SK-N-SH (cell line): ENCODE results near the gene RNF215. TPM values are rescaled to one million over a fixed set of nuclear protein-coding genes. Genes with fewer than 3 reads are reported as not detected.

Experiments
- CTCF ChIA-PET: fragments of 300-600, 350-600 bp; formaldehyde crosslinking; extraction: SDS; loops from one replicate; lab custom pipeline; 2021; lab: Yijun Ruan, JAX
- POLR2A ChIA-PET: fragments of 350-600 bp; sonication (Branson Sonifier 250); formaldehyde crosslinking; extraction: SDS; loops from one replicate; lab custom pipeline; 2020; ENCODE audit warnings: antibody characterized with exemption, inconsistent platforms; lab: Yijun Ruan, JAX
- DNase-seq: peaks from one replicate; pipeline ENCODE4 v3.0.0; 2012
- H2AFZ ChIP-seq: fragments of 200-600 bp; sonication (generic); 2 replicates; pipeline ENCODE4 v1.8.1; 2016; ENCODE audit warnings: antibody characterized with exemption, mild to moderate bottlenecking, low read depth
- H3F3A ChIP-seq: fragments of 200-600 bp; sonication (generic); replicated peaks from 2 replicates; pipeline ENCODE3; 2016; ENCODE audit warnings: antibody characterized with exemption, mild to moderate bottlenecking; ENCODE audit not compliant: insufficient read depth
- H3K27ac ChIP-seq, 2 experiments: fragments of 200-500 bp in 1 of 2; fragments of 200-600 bp in 1 of 2; sonication (Bioruptor generic) in 1 of 2; sonication (generic), shearing (Covaris generic) in 1 of 2; 2 replicates each; pipeline versions ENCODE4 v1.5.1 to v1.6.1; 2014 to 2016; ENCODE audit warnings: low read depth in 2 of 2, inconsistent platforms in 1 of 2, low read length in 1 of 2, mild to moderate bottlenecking in 1 of 2, mixed read lengths in 1 of 2
- H3K27me3 ChIP-seq: fragments of 200-600 bp; sonication (generic), shearing (Covaris generic); 2 replicates; pipeline ENCODE4 v1.6.1; 2016; ENCODE audit warnings: mixed run types; ENCODE audit not compliant: insufficient read depth
- H3K36me3 ChIP-seq, 2 experiments: fragments of 200-500 bp in 1 of 2; fragments of 200-600 bp in 1 of 2; sonication (Bioruptor generic) in 1 of 2; sonication (generic) in 1 of 2; replicated peaks in 1 of 2; 2 replicates each; pipeline versions ENCODE3 to v1.5.1; 2014 to 2016; ENCODE audit warnings: low read length in 1 of 2, mild to moderate bottlenecking in 1 of 2; ENCODE audit not compliant: insufficient read depth in 2 of 2, control insufficient read depth in 1 of 2
- H3K4me1 ChIP-seq, 2 experiments: fragments of 200-500 bp in 1 of 2; fragments of 200-600 bp in 1 of 2; sonication (Bioruptor generic) in 1 of 2; sonication (generic), shearing (Covaris generic) in 1 of 2; 2 replicates each; pipeline versions ENCODE4 v1.5.1 to v1.6.1; 2014 to 2016; ENCODE audit warnings: low read depth in 1 of 2, low read length in 1 of 2, mixed run types in 1 of 2; ENCODE audit not compliant: insufficient read depth in 2 of 2, control insufficient read depth in 1 of 2
- H3K4me2 ChIP-seq: fragments of 200-600 bp; sonication (generic), shearing (Covaris generic); 2 replicates; pipeline ENCODE4 v1.6.1; 2017; ENCODE audit warnings: mixed run types
- H3K4me3 ChIP-seq, 2 experiments: fragments of 200-500 bp in 1 of 2; fragments of 200-600 bp in 1 of 2; sonication (Bioruptor generic) in 1 of 2; sonication (generic), shearing (Covaris generic) in 1 of 2; 2 replicates each; pipeline versions ENCODE4 v1.5.1 to v1.8.1; 2014 to 2016; ENCODE audit warnings: low read depth in 2 of 2, inconsistent platforms in 1 of 2, low read length in 1 of 2, mild to moderate bottlenecking in 1 of 2, mixed read lengths in 1 of 2, moderate library complexity in 1 of 2
- H3K79me2 ChIP-seq: fragments of 200-600 bp; sonication (generic); 2 replicates; pipeline ENCODE4 v1.8.1; 2017; ENCODE audit warnings: mild to moderate bottlenecking; ENCODE audit not compliant: insufficient read depth
- H3K9ac ChIP-seq: fragments of 200-600 bp; sonication (generic); 2 replicates; pipeline ENCODE4 v1.6.1; 2017; ENCODE audit warnings: mixed run types
- H3K9me2 ChIP-seq: fragments of 200-600 bp; sonication (generic); 2 replicates; pipeline ENCODE4 v1.6.1; 2017; ENCODE audit warnings: mixed run types
- H3K9me3 ChIP-seq: fragments of 200-600 bp; sonication (generic); 2 replicates; pipeline ENCODE4 v1.6.1; 2017; ENCODE audit warnings: mixed run types, mild to moderate bottlenecking, moderate library complexity
- H4K20me1 ChIP-seq: fragments of 200-600 bp; sonication (generic); 2 replicates; pipeline ENCODE4 v1.6.1; 2017; ENCODE audit warnings: mild to moderate bottlenecking, mixed run types; ENCODE audit not compliant: insufficient read depth
- CHD2 ChIP-seq: fragments of 150-350 bp; IDR thresholded peaks from 2 replicates; pipeline ENCODE4 v1.6.1; 2018; ENCODE audit warnings: low read length; ENCODE audit not compliant: partially characterized antibody
- ELF1 ChIP-seq: IDR thresholded peaks from 2 replicates; pipeline ENCODE4 v1.4.0; 2012
- EP300 ChIP-seq, 2 experiments: IDR thresholded peaks; 2 replicates each; pipeline versions ENCODE4 v1.4.0 to v1.6.1; 2012; ENCODE audit warnings: borderline replicate concordance in 1 of 2, low read depth in 1 of 2, low read length in 1 of 2
- EZH2phosphoT487 ChIP-seq: fragments of 200-600 bp; sonication (generic); IDR thresholded peaks from 2 replicates; pipeline ENCODE4 v1.6.1; 2017; ENCODE audit warnings: low read depth, mixed run types, mild to moderate bottlenecking, antibody characterized with exemption, moderate library complexity, borderline replicate concordance
- FOXJ3 ChIP-seq: sonication (generic); formaldehyde crosslinking; IDR thresholded peaks from 2 replicates; pipeline ENCODE4 v1.5.1; 2020; ENCODE audit warnings: mild to moderate bottlenecking, missing genetic modification reagents
- FOXM1 ChIP-seq: IDR thresholded peaks from 2 replicates; pipeline ENCODE4 v1.4.0; 2012; ENCODE audit warnings: low read depth, mild to moderate bottlenecking
- GATA2 ChIP-seq: sonication (generic); formaldehyde crosslinking; IDR thresholded peaks from 2 replicates; pipeline ENCODE4 v1.5.0; 2020; ENCODE audit warnings: mild to moderate bottlenecking, missing genetic modification reagents
- MEF2A ChIP-seq: IDR thresholded peaks from 2 replicates; pipeline ENCODE4 v1.4.0; 2012; ENCODE audit warnings: low read depth, borderline replicate concordance
- MXI1 ChIP-seq: IDR thresholded peaks from 2 replicates; pipeline ENCODE4 v1.6.1; 2012; ENCODE audit warnings: mild to moderate bottlenecking, low read depth, low read length, improper control_type of control experiment
- NRF1 ChIP-seq: IDR thresholded peaks from 2 replicates; pipeline ENCODE4 v1.6.1; 2012; ENCODE audit warnings: low read depth, mild to moderate bottlenecking, low read length
- POLR2AphosphoS5 ChIP-seq: IDR thresholded peaks from 2 replicates; pipeline ENCODE4 v1.6.1; 2012; ENCODE audit warnings: low read depth, low read length
- RCOR1 ChIP-seq: fragments of 150-350 bp; IDR thresholded peaks from 2 replicates; pipeline ENCODE4 v1.6.1; 2017; ENCODE audit warnings: antibody characterized with exemption, low read length
- RXRA ChIP-seq: IDR thresholded peaks from 2 replicates; pipeline ENCODE4 v1.4.0; 2012; ENCODE audit warnings: low read depth, mild to moderate bottlenecking, borderline replicate concordance
- SIN3A ChIP-seq: IDR thresholded peaks from 2 replicates; pipeline ENCODE4 v1.6.1; 2012; ENCODE audit warnings: low read depth, mild to moderate bottlenecking, low read length, moderate library complexity, borderline replicate concordance
- SMC3 ChIP-seq: IDR thresholded peaks from 2 replicates; pipeline ENCODE4 v1.6.1; 2012; ENCODE audit warnings: low read depth, low read length, improper control_type of control experiment
- TAF1 ChIP-seq: IDR thresholded peaks from 2 replicates; pipeline ENCODE4 v1.6.1; 2012; ENCODE audit warnings: low read depth, mild to moderate bottlenecking, low read length, moderate library complexity, borderline replicate concordance
- TEAD4 ChIP-seq: IDR thresholded peaks from 2 replicates; pipeline ENCODE4 v1.4.0; 2012; ENCODE audit warnings: mild to moderate bottlenecking, borderline replicate concordance; ENCODE audit not compliant: insufficient read depth
- YY1 ChIP-seq: IDR thresholded peaks from 2 replicates; pipeline ENCODE4 v1.4.0; 2012; ENCODE audit warnings: low read depth, mild to moderate bottlenecking
- WGBS: methylation state at CpG from one replicate; pipeline ENCODE4 v1.1.6; 2017; ENCODE audit warnings: low lambda C conversion rate; 5-methylcytosine and 5-hydroxymethylcytosine counted together
- polyA plus RNA-seq, 3 experiments: library from polyadenylated mRNA; depleted of rRNA; stranded (reverse); fragments of >200 nt; gene quantifications; 2 replicates each; pipeline ENCODE4 v1.2.3, GENCODE V29; 2012
- TF ChIP-seq, protein P1 (sequence below): fragments of 200-600 bp; sonication (generic); IDR thresholded peaks from 2 replicates; pipeline ENCODE4 v1.6.1; 2017; ENCODE audit warnings: antibody characterized with exemption, mild to moderate bottlenecking, moderate library complexity
- TF ChIP-seq, protein P2 (sequence below): IDR thresholded peaks from 2 replicates; pipeline ENCODE4 v1.4.0; 2012; ENCODE audit warnings: low read depth
- TF ChIP-seq, protein P3 (sequence below): IDR thresholded peaks from 2 replicates; pipeline ENCODE4 v1.4.0; 2012; ENCODE audit warnings: low read depth, borderline replicate concordance
- TF ChIP-seq, protein P4 (sequence below): fragments of 150-350 bp; IDR thresholded peaks from 2 replicates; pipeline ENCODE4 v1.6.1; 2016; ENCODE audit warnings: mild to moderate bottlenecking, low read depth, low read length

The RNF215 gene
- polyA plus RNA-seq, 1 of the 3 experiments (the other 2 are of a cell fraction) = 28.6 TPM

DNA sequence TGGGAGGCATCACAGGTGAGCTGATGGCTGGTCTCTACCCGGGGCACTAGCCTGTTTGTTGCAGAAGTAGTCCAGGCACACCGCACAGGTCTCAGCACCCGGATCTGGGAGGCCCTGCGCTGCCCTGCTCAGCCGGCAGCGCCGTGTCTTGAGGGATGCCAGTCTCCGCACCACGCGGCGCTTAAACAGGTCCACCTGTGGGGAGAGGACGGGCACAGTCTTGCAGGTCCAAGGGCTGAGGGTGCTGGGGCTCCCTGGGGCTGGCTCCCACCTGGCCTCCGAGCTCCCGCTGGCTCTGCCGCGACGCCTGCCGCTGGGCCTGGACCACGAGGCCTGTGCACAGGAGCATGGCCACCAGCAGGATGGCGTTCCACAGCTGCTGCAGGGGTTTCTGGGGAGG is 7.2 kb downstream of the RNF215 start:
- Histone ChIP-seq H3K27me3 (no peaks in the 10 kb centered on the region), H3K4me3 (no peak overlapping the region), H3K9me3 (no peaks in the 10 kb centered on the region), H3K79me2 (no peaks in the 10 kb centered on the region), H3K4me1 (no peaks in the 10 kb centered on the region), H3K36me3 (peaks cover 0 to 47% of the 10 kb centered on the region in 2 experiments), H2AFZ (no peak overlapping the region), H3K27ac (no peak overlapping the region), H3K9ac (no peak overlapping the region), H4K20me1 (no peaks in the 10 kb centered on the region), H3K4me2 (no peak overlapping the region), H3K9me2 (no peaks in the 10 kb centered on the region), H3F3A (no peaks in the 10 kb centered on the region)
- no peak for TF ChIP-seq MXI1
- TF ChIP-seq SMC3 = no peak
- TF ChIP-seq CHD2 = no peak
- TF ChIP-seq, protein P1, sequence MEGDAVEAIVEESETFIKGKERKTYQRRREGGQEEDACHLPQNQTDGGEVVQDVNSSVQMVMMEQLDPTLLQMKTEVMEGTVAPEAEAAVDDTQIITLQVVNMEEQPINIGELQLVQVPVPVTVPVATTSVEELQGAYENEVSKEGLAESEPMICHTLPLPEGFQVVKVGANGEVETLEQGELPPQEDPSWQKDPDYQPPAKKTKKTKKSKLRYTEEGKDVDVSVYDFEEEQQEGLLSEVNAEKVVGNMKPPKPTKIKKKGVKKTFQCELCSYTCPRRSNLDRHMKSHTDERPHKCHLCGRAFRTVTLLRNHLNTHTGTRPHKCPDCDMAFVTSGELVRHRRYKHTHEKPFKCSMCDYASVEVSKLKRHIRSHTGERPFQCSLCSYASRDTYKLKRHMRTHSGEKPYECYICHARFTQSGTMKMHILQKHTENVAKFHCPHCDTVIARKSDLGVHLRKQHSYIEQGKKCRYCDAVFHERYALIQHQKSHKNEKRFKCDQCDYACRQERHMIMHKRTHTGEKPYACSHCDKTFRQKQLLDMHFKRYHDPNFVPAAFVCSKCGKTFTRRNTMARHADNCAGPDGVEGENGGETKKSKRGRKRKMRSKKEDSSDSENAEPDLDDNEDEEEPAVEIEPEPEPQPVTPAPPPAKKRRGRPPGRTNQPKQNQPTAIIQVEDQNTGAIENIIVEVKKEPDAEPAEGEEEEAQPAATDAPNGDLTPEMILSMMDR = no peak
- no peak for TF ChIP-seq FOXJ3 (CRISPR knock-in tag)
- TF ChIP-seq, protein P2, sequence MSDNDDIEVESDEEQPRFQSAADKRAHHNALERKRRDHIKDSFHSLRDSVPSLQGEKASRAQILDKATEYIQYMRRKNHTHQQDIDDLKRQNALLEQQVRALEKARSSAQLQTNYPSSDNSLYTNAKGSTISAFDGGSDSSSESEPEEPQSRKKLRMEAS = no peak
- TF ChIP-seq RCOR1 = no peak
- TF ChIP-seq SIN3A = no peak
- TF ChIP-seq FOXM1 = no peak
- no peak for TF ChIP-seq ELF1
- TF ChIP-seq TEAD4 = no peak
- no peak for TF ChIP-seq TAF1
- no peak for TF ChIP-seq YY1
- TF ChIP-seq EP300 (IDR thresholded peaks at IDR 0.05; ENCODE audit: borderline replicate concordance in 1 of 2, low read depth in 1 of 2, low read length in 1 of 2) = no peak
- 98% methylated on average over 7 of the region's 20 CpGs for WGBS
- POLR2A ChIA-PET = interaction anchor here (2.7 kb wide), 1 partner anchor 8 kb away, joined by 12 read pairs; no protein-coding TSS in a partner anchor
- no peak for DNase-seq
- CTCF ChIA-PET = interaction anchor here (1.5 kb wide), 1 partner anchor 92 kb away, joined by 4 read pairs; no protein-coding TSS in a partner anchor

DNA sequence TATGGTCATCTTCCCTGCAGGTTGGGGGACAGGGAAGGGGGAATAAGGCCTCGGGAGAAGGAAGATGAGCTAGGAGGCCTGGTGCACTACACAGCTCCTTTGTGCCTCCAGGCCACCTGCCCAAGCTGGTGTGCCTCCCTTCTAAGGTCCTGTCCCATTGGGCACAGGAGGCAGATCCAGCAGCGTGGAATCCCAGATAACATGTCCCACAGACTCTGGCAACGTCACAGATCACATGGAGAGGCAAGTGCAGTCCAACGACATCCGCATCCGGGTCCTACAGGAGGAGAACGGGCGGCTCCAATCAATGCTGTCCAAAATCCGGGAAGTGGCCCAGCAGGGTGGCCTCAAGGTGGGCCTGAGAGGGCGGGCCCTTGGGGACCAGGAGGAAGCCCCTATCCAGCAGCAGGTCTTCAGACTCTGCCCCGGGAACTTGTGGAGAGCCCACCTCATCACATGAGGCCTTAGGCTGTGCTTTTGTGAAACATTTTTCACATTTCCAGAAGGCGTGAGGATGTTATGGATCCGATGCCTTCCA is 11.8 kb downstream of the RNF215 start:
- Histone ChIP-seq H3K79me2 (no peaks in the 10 kb centered on the region), H3K27ac (no peak overlapping the region), H3K4me2 (no peak overlapping the region), H4K20me1 (no peaks in the 10 kb centered on the region), H3K4me1 (peaks cover 0 to 11% of the 10 kb centered on the region in 2 experiments; a peak in 1 of 4 replicates), H3K9ac (no peak overlapping the region), H3K9me3 (no peaks in the 10 kb centered on the region), H2AFZ (no peak overlapping the region), H3K36me3 (peaks cover 0 to 21% of the 10 kb centered on the region in 2 experiments), H3K9me2 (no peaks in the 10 kb centered on the region), H3F3A (no peaks in the 10 kb centered on the region), H3K27me3 (no peaks in the 10 kb centered on the region), H3K4me3 (no peak overlapping the region)
- ChIA-PET POLR2A (interaction anchor here (1.0 to 1.7 kb wide), 2 partner anchors 11 to 17 kb away, joined by 3 to 6 read pairs; no protein-coding TSS in a partner anchor), CTCF (interaction anchor here (0.7 to 1.9 kb wide), 4 partner anchors 12 to 586 kb away, joined by 4 to 9 read pairs (median 6); no protein-coding TSS in a partner anchor)
- DNase-seq = no peak
- 97% methylated on average over 3 of the region's 13 CpGs for WGBS
- TF ChIP-seq ELF1 = no peak
- no peak for TF ChIP-seq EZH2phosphoT487
- TF ChIP-seq RXRA = no peak
- TF ChIP-seq NRF1 = no peak
- TF ChIP-seq GATA2 (CRISPR knock-in tag) = no peak
- no peak for TF ChIP-seq MEF2A
- TF ChIP-seq FOXM1 = no peak
- no peak for TF ChIP-seq POLR2AphosphoS5
- TF ChIP-seq, protein P3, sequence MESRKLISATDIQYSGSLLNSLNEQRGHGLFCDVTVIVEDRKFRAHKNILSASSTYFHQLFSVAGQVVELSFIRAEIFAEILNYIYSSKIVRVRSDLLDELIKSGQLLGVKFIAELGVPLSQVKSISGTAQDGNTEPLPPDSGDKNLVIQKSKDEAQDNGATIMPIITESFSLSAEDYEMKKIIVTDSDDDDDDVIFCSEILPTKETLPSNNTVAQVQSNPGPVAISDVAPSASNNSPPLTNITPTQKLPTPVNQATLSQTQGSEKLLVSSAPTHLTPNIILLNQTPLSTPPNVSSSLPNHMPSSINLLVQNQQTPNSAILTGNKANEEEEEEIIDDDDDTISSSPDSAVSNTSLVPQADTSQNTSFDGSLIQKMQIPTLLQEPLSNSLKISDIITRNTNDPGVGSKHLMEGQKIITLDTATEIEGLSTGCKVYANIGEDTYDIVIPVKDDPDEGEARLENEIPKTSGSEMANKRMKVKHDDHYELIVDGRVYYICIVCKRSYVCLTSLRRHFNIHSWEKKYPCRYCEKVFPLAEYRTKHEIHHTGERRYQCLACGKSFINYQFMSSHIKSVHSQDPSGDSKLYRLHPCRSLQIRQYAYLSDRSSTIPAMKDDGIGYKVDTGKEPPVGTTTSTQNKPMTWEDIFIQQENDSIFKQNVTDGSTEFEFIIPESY = no peak
- TF ChIP-seq, protein P2 = no peak
- no peak for TF ChIP-seq SMC3
- TF ChIP-seq, protein P4, sequence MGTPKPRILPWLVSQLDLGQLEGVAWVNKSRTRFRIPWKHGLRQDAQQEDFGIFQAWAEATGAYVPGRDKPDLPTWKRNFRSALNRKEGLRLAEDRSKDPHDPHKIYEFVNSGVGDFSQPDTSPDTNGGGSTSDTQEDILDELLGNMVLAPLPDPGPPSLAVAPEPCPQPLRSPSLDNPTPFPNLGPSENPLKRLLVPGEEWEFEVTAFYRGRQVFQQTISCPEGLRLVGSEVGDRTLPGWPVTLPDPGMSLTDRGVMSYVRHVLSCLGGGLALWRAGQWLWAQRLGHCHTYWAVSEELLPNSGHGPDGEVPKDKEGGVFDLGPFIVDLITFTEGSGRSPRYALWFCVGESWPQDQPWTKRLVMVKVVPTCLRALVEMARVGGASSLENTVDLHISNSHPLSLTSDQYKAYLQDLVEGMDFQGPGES = no peak
- TF ChIP-seq MXI1 = no peak
